Measurements from ENCODE around the gene SORBS1.

- no peak for TF ChIP-seq EZH2 (IDR thresholded peaks at IDR 0.05; ENCODE audit: insufficient read depth, poor library complexity, severe bottlenecking)
- TF ChIP-seq EZH2phosphoT487 (IDR thresholded peaks at IDR 0.05; ENCODE audit: insufficient read depth, low read depth) = no peak
Measured at GRCh38 chr10:95428701-95429100, 132.5 kb downstream of the SORBS1 start.

Measured in GM23248 (cell line).